ENCODE data around the gene CASQ1. TPM values are rescaled to one million over a fixed set of nuclear protein-coding genes. Genes with fewer than 3 reads are reported as not detected.

Gene CASQ1
- polyA plus RNA-seq, 1 experiment = 1.5 TPM

DNA sequence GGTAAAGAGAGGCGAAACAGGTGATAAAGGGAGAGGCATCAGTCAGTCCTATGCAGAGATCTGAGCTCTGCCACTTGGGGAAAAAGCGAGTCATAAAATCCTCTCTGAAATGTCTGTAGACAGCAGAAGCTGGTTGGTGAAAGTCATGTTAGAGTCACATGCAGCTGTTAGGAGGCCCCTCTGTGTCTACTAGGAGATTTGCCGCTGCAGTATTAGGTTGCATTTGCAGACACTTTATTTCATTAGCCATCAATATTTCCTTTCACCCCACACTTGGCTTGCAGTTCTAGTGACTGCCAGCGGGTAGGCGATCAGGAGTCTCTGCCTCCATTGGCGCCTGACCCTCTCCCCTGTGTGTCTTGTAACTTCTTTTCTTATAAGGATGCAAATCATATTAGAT lies 22.8 kb upstream of the CASQ1 start:
- ChIA-PET CTCF (interaction anchor here (1.2 to 3.5 kb wide), 5 partner anchors 22 to 84 kb away, joined by 3 to 13 read pairs (median 8); partner anchors contain the start of gene CASQ1), POLR2A (no interaction called here)
- H3K36me3 ChIP-seq (ENCODE audit: control insufficient read depth, insufficient read depth, low read length) = no peaks in the 10 kb centered on the region
- TF ChIP-seq, protein P1, sequence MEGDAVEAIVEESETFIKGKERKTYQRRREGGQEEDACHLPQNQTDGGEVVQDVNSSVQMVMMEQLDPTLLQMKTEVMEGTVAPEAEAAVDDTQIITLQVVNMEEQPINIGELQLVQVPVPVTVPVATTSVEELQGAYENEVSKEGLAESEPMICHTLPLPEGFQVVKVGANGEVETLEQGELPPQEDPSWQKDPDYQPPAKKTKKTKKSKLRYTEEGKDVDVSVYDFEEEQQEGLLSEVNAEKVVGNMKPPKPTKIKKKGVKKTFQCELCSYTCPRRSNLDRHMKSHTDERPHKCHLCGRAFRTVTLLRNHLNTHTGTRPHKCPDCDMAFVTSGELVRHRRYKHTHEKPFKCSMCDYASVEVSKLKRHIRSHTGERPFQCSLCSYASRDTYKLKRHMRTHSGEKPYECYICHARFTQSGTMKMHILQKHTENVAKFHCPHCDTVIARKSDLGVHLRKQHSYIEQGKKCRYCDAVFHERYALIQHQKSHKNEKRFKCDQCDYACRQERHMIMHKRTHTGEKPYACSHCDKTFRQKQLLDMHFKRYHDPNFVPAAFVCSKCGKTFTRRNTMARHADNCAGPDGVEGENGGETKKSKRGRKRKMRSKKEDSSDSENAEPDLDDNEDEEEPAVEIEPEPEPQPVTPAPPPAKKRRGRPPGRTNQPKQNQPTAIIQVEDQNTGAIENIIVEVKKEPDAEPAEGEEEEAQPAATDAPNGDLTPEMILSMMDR (IDR thresholded peaks at IDR 0.05; ENCODE audit: insufficient read depth, low read depth, low read length) = no peak
- H3K4me3 ChIP-seq (ENCODE audit: low read depth, low read length) = no peak overlapping the region
- H3K27me3 ChIP-seq (ENCODE audit: control insufficient read depth, insufficient read depth, low read length) = no peaks in the 10 kb centered on the region
- no peak for DNase-seq (ENCODE audit: low read depth)

DNA sequence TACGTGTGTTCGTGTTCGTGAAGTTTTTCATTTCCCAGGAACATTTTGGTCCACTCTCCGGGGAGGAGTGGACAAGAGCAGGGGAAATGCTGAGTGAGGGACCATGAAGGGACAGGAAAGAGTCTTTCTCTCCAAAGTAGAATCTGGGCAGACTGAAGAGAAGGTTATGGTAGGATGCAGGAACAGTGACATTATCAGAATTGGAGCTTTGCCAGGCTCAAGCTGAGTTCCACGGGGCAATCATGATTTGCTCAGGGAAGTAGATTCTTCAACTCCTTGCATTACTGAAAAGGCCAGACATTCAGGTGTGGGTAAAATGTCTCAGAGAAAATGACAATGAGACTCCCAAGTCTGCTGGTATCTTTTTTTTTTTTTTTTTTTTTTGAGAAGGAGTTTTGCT lies 22.4 kb upstream of the CASQ1 start:
- POLR2A ChIA-PET = no interaction called here
- no peaks in the 10 kb centered on the region for H3K27me3 ChIP-seq (ENCODE audit: control insufficient read depth, insufficient read depth, low read length)
- no peak for DNase-seq (ENCODE audit: low read depth)
- H3K4me3 ChIP-seq (ENCODE audit: low read depth, low read length) = no peak overlapping the region
- TF ChIP-seq, protein P1 (IDR thresholded peaks at IDR 0.05; ENCODE audit: insufficient read depth, low read depth, low read length) = no peak
- H3K36me3 ChIP-seq (ENCODE audit: control insufficient read depth, insufficient read depth, low read length) = no peaks in the 10 kb centered on the region
- CTCF ChIA-PET = interaction anchor here (3.0 to 3.5 kb wide), 3 partner anchors 25 to 84 kb away, joined by 8 to 13 read pairs (median 12); no protein-coding TSS in a partner anchor

DNA sequence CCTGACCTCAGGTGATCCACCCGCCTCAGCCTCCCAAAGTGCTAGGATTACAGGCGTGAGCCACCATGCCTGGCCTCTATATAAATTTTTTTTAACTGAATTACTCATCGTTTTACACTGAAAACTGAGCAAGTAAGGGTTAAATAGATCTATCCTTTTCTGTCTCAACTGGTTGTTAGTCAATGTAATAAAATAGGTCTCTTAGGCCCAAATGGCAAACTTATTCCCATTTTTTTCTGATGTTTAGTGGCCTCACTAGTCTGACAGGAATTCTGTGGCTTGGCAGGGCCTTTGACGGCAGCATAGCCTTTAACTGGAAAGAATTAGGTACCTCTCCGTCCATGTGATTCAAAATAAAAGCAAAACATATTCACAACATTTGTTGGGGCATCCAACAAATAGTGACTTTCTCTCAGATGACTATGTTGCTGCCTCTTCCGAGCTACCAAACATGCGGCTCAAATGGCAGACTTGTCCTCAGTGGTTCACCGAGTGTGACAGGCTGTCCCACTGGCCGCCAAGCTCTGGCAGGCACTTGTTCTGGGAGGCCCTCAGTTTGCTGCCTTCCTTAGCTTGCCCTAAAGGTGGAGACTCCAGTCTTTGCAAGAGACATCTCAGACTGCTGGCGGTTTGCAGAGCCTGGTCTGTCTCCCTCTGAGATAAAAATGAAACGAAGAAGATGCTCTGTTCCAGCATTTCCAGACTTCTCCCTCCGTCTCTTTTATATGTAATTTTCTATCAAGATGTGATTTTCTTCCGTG lies 21.6 kb upstream of the CASQ1 start:
- ChIA-PET POLR2A (no interaction called here), CTCF (interaction anchor here (0.8 to 3.5 kb wide), 5 partner anchors 24 to 83 kb away, joined by 3 to 13 read pairs (median 8); no protein-coding TSS in a partner anchor)
- TF ChIP-seq, protein P1 (IDR thresholded peaks at IDR 0.05; ENCODE audit: insufficient read depth, low read depth, low read length) = no peak
- Histone ChIP-seq H3K4me3 (ENCODE audit: low read depth, low read length) (no peak overlapping the region), H3K36me3 (ENCODE audit: control insufficient read depth, insufficient read depth, low read length) (no peaks in the 10 kb centered on the region), H3K27me3 (ENCODE audit: control insufficient read depth, insufficient read depth, low read length) (no peaks in the 10 kb centered on the region)
- DNase-seq (ENCODE audit: low read depth) = no peak

DNA sequence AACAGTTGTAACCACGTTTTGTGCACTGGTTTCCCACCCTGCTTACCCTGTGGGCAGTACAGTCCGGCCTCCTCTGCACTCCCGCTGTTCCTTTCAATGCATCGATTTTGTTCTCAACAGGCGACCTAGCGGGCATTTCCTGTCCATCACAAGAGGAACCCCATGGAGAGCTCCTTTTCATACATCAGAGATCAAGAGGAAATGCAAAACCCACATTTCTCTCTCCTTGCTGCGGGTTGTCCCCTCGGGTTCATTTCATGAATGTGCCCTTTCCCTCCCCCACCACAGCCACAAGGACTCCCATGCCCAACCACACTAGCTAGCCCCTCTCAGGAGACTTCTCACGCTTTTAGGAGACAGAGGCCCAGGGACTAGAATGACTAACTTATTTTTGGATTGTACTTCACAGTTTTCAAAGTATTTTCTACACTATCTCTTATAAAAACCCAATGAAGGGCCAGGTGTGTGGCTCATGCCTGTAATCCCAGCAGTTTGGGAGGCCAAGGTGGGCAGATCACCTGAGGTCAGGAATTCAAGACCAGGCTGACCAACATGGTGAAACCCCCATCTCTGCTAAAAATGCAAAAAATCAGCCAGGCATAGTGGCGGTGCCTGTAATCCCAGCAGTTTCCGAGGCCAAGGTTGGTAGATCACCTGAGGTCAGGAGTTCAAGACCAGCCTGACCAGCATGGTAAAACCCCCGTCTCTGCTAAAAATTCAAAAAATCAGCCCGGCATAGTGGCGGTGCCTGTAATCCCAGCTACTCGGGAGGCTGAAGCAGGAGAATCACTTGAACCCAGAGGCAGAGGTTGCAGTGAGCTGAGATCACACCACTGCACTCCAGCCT lies 20.6 kb upstream of the CASQ1 start:
- DNase-seq (ENCODE audit: low read depth) = no peak
- Histone ChIP-seq H3K36me3 (ENCODE audit: control insufficient read depth, insufficient read depth, low read length) (no peaks in the 10 kb centered on the region), H3K4me3 (ENCODE audit: low read depth, low read length) (no peak overlapping the region), H3K27me3 (ENCODE audit: control insufficient read depth, insufficient read depth, low read length) (peaks cover 3% of the 10 kb centered on the region; the same call in 1 of the 2 replicates)
- ChIA-PET POLR2A (no interaction called here), CTCF (interaction anchor here (0.6 to 3.5 kb wide), 8 partner anchors 23 to 84 kb away, joined by 3 to 13 read pairs (median 6); no protein-coding TSS in a partner anchor)
- TF ChIP-seq, protein P1 (IDR thresholded peaks at IDR 0.05; ENCODE audit: insufficient read depth, low read depth, low read length) = no peak

DNA sequence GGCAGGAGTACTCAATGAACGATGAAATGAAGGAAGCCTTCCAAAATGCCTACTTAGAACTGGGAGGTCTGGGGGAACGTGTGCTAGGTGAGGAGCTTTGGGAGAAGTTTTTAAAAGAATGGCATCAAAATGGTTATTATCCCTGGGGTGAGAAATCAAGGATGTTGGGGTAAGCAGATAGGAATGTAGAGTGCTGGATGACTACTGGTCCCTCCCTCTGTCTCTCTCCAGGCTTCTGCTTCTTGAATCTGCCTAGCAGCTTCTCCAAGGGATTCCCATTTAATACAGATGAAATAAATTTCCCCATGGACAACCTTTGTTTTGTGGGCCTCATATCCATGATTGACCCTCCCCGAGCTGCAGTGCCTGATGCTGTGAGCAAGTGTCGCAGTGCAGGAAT lies 19.0 kb upstream of the CASQ1 start:
- CTCF ChIA-PET = interaction anchor here (1.0 to 2.1 kb wide), 7 partner anchors 9 to 86 kb away, joined by 3 to 8 read pairs (median 5); no protein-coding TSS in a partner anchor
- Histone ChIP-seq H3K27me3 (ENCODE audit: control insufficient read depth, insufficient read depth, low read length) (peaks cover 4% of the 10 kb centered on the region), H3K36me3 (ENCODE audit: control insufficient read depth, insufficient read depth, low read length) (no peaks in the 10 kb centered on the region), H3K4me3 (ENCODE audit: low read depth, low read length) (no peak overlapping the region)
- TF ChIP-seq, protein P1 (IDR thresholded peaks at IDR 0.05; ENCODE audit: insufficient read depth, low read depth, low read length) = no peak
- POLR2A ChIA-PET = no interaction called here
- no peak for DNase-seq (ENCODE audit: low read depth)

All from BJ (cell line).